IMR-90 (cell line): ENCODE measurements around the gene SAMD4B. TPM values are rescaled to one million over a fixed set of nuclear protein-coding genes. Genes with fewer than 3 reads are reported as not detected.

Experiments
- ATAC-seq: fragments of 200-7000 bp; cut with Tn5 transposase; 2 replicates; pipeline ENCODE4 v1.9.1; 2020; ENCODE audit warnings: low read depth, mild to moderate bottlenecking, moderate library complexity
- BruUV-seq: library from RNA; stranded (reverse); fragments of 400-500 nt; replicated peaks from 2 replicates; lab custom pipeline; 2021; lab: Mats Ljungman, UMichigan
- CTCF ChIA-PET: fragments of 300-600 bp; formaldehyde crosslinking; extraction: SDS; loops from one replicate; lab custom pipeline; 2021; ENCODE audit warnings: antibody characterized with exemption; lab: Yijun Ruan, JAX
- POLR2A ChIA-PET: fragments of 300-600 bp; sonication (Branson Sonifier 250); formaldehyde crosslinking; loops from one replicate; lab custom pipeline; 2022; ENCODE audit warnings: antibody characterized with exemption; ENCODE audit not compliant: unreplicated experiment; lab: Charles Lee
- DNase-seq: peaks from one replicate; pipeline ENCODE4 v3.0.0; 2013
- H2AFZ ChIP-seq: replicated peaks from 2 replicates; pipeline ENCODE3; 2013; ENCODE audit warnings: low read length, mild to moderate bottlenecking; ENCODE audit not compliant: poor library complexity
- H2AK5ac ChIP-seq: 2 replicates; pipeline ENCODE4 v1.6.1; 2013; ENCODE audit warnings: low read depth, low read length, inconsistent platforms
- H2AK9ac ChIP-seq: replicated peaks from 2 replicates; pipeline ENCODE3; 2013; ENCODE audit warnings: mild to moderate bottlenecking, low read depth, low read length, moderate library complexity; ENCODE audit not compliant: poor library complexity
- H2BK120ac ChIP-seq: 2 replicates; pipeline ENCODE4 v1.6.1; 2013; ENCODE audit warnings: low read depth, low read length, inconsistent platforms
- H2BK15ac ChIP-seq: 3 replicates; pipeline ENCODE4 v1.6.1; 2013; ENCODE audit warnings: low read depth, low read length, inconsistent platforms
- H2BK20ac ChIP-seq: 2 replicates; pipeline ENCODE4 v1.6.1; 2013; ENCODE audit warnings: low read depth, mild to moderate bottlenecking, inconsistent platforms, low read length, moderate library complexity
- H2BK5ac ChIP-seq: 2 replicates; pipeline ENCODE4 v1.6.1; 2013; ENCODE audit warnings: mild to moderate bottlenecking, low read depth, low read length, inconsistent platforms; ENCODE audit not compliant: poor library complexity, severe bottlenecking
- H3K14ac ChIP-seq: replicated peaks from 2 replicates; pipeline ENCODE4 v1.6.1; 2013; ENCODE audit warnings: low read depth, low read length, inconsistent platforms
- H3K18ac ChIP-seq: 2 replicates; pipeline ENCODE4 v1.6.1; 2013; ENCODE audit warnings: low read depth, low read length, control low read depth
- H3K23ac ChIP-seq: 2 replicates; pipeline ENCODE4 v1.6.1; 2013; ENCODE audit warnings: low read depth, low read length, inconsistent platforms
- H3K27ac ChIP-seq: 2 replicates; pipeline ENCODE4 v1.5.1; 2013; ENCODE audit warnings: mild to moderate bottlenecking, control low read depth, low read length; ENCODE audit not compliant: insufficient read depth
- H3K27me3 ChIP-seq: 2 replicates; pipeline ENCODE4 v1.6.1; 2013; ENCODE audit warnings: low read length; ENCODE audit not compliant: control insufficient read depth, insufficient read depth
- H3K36me3 ChIP-seq: 2 replicates; pipeline ENCODE4 v1.6.1; 2013; ENCODE audit warnings: low read length, mixed read lengths; ENCODE audit not compliant: control insufficient read depth, insufficient read depth
- H3K4ac ChIP-seq: 2 replicates; pipeline ENCODE4 v1.6.1; 2013; ENCODE audit warnings: low read depth, low read length, inconsistent platforms
- H3K4me1 ChIP-seq: 2 replicates; pipeline ENCODE4 v1.6.1; 2013; ENCODE audit warnings: low read length, mixed read lengths; ENCODE audit not compliant: control insufficient read depth, insufficient read depth
- H3K4me2 ChIP-seq: 2 replicates; pipeline ENCODE4 v1.6.1; 2013; ENCODE audit warnings: low read depth, mild to moderate bottlenecking, control low read depth, low read length, moderate library complexity
- H3K4me3 ChIP-seq: 2 replicates; pipeline ENCODE4 v1.5.1; 2013; ENCODE audit warnings: low read depth, mild to moderate bottlenecking, control low read depth, low read length, moderate library complexity; ENCODE audit not compliant: insufficient read depth
- H3K56ac ChIP-seq: 2 replicates; pipeline ENCODE4 v1.6.1; 2013; ENCODE audit warnings: low read length, inconsistent platforms; ENCODE audit not compliant: insufficient read depth; ENCODE audit errors: extremely low read depth
- H3K79me1 ChIP-seq, 2 experiments: 2 replicates each; pipeline ENCODE4 v1.6.1; 2013; ENCODE audit warnings: low read length in 2 of 2, inconsistent platforms in 1 of 2, low read depth in 1 of 2
- H3K9ac ChIP-seq: 2 replicates; pipeline ENCODE4 v1.6.1; 2013; ENCODE audit warnings: low read depth, low read length, control low read depth
- H3K9me1 ChIP-seq: 2 replicates; pipeline ENCODE4 v1.6.1; 2013; ENCODE audit warnings: low read length, inconsistent platforms; ENCODE audit not compliant: insufficient read depth
- H3K9me3 ChIP-seq: 2 replicates; pipeline ENCODE4 v1.6.1; 2013; ENCODE audit warnings: low read length; ENCODE audit not compliant: control insufficient read depth, insufficient read depth
- H4K20me1 ChIP-seq: 2 replicates; pipeline ENCODE4 v1.6.1; 2013; ENCODE audit warnings: low read length, inconsistent platforms; ENCODE audit not compliant: insufficient read depth
- H4K5ac ChIP-seq: 2 replicates; pipeline ENCODE4 v1.6.1; 2013; ENCODE audit warnings: mild to moderate bottlenecking, low read depth, low read length, control low read depth
- H4K8ac ChIP-seq, 2 experiments: 2 replicates each; pipeline ENCODE4 v1.6.1; 2013; ENCODE audit warnings: low read depth in 2 of 2, low read length in 2 of 2, control low read depth in 1 of 2, inconsistent platforms in 1 of 2
- H4K91ac ChIP-seq: 2 replicates; pipeline ENCODE4 v1.6.1; 2013; ENCODE audit warnings: low read depth, low read length, inconsistent platforms; ENCODE audit not compliant: insufficient read depth
- BHLHE40 ChIP-seq: fragments of 150-350 bp; IDR thresholded peaks from 2 replicates; pipeline ENCODE4 v1.6.1; 2016; ENCODE audit warnings: mild to moderate bottlenecking, low read depth, low read length
- CEBPB ChIP-seq: IDR thresholded peaks from 2 replicates; pipeline ENCODE4 v1.6.1; 2012; ENCODE audit warnings: low read depth, low read length, improper control_type of control experiment
- CHD1 ChIP-seq: IDR thresholded peaks from 2 replicates; pipeline ENCODE4 v1.6.1; 2012; ENCODE audit warnings: low read depth, low read length, improper control_type of control experiment
- ELK1 ChIP-seq: fragments of 150-350 bp; IDR thresholded peaks from 2 replicates; pipeline ENCODE4 v1.6.1; 2016; ENCODE audit warnings: low read depth, mild to moderate bottlenecking, low read length, moderate library complexity, borderline replicate concordance
- FOS ChIP-seq: fragments of 150-350 bp; IDR thresholded peaks from 2 replicates; pipeline ENCODE4 v1.6.1; 2016; ENCODE audit warnings: low read depth, low read length
- MAFK ChIP-seq: IDR thresholded peaks from 2 replicates; pipeline ENCODE4 v1.6.1; 2012; ENCODE audit warnings: low read depth, low read length, improper control_type of control experiment
- MAZ ChIP-seq: IDR thresholded peaks from 2 replicates; pipeline ENCODE4 v1.6.1; 2012; ENCODE audit warnings: low read depth, mild to moderate bottlenecking, low read length, improper control_type of control experiment, moderate library complexity, borderline replicate concordance
- MXI1 ChIP-seq: IDR thresholded peaks from 2 replicates; pipeline ENCODE4 v1.6.1; 2012; ENCODE audit warnings: low read depth, mild to moderate bottlenecking, low read length, moderate library complexity, borderline replicate concordance
- NFE2L2 ChIP-seq: fragments of 150-350 bp; IDR thresholded peaks from 2 replicates; pipeline ENCODE4 v1.6.1; 2016; ENCODE audit warnings: low read depth, mild to moderate bottlenecking, low read length
- POLR2A ChIP-seq: IDR thresholded peaks from 2 replicates; pipeline ENCODE4 v1.6.1; 2012; ENCODE audit warnings: mild to moderate bottlenecking, low read depth, low read length
- RAD21 ChIP-seq: IDR thresholded peaks from 2 replicates; pipeline ENCODE4 v1.6.1; 2012; ENCODE audit warnings: low read length, improper control_type of control experiment
- RCOR1 ChIP-seq: IDR thresholded peaks from 2 replicates; pipeline ENCODE4 v1.6.1; 2012; ENCODE audit warnings: mild to moderate bottlenecking, low read length, improper control_type of control experiment; ENCODE audit not compliant: insufficient replicate concordance
- RFX5 ChIP-seq: IDR thresholded peaks from 2 replicates; pipeline ENCODE4 v1.8.0; 2012; ENCODE audit warnings: low read depth, mild to moderate bottlenecking, low read length, moderate library complexity
- SMC3 ChIP-seq: fragments of 150-350 bp; IDR thresholded peaks from 2 replicates; pipeline ENCODE4 v1.6.1; 2016; ENCODE audit warnings: low read depth, mild to moderate bottlenecking, antibody characterized with exemption, low read length, moderate library complexity
- USF2 ChIP-seq: fragments of 150-350 bp; IDR thresholded peaks from 2 replicates; pipeline ENCODE4 v1.6.1; 2017; ENCODE audit warnings: mild to moderate bottlenecking, antibody characterized with exemption, low read length, low read depth
- WGBS, 2 experiments: methylation state at CpG; one replicate each; pipeline versions ENCODE4 v1.1.5 to v1.1.7; 2013; ENCODE audit warnings: missing lambda C conversion rate in 2 of 2; ENCODE audit not compliant: insufficient read length in 1 of 2; ENCODE audit errors: extremely low coverage in 2 of 2; 5-methylcytosine and 5-hydroxymethylcytosine counted together
- dilution Hi-C: fragments of 300-500 bp; cut with HindIII; formaldehyde crosslinking; loops from one replicate; pipeline ENCODE4 v1.14.3; 2018; ENCODE audit warnings: low sequenced_read_pairs; ENCODE audit not compliant: unreplicated experiment
- in situ Hi-C: fragments of 300-500 bp; cut with MboI; formaldehyde crosslinking; loops from 3 replicates; pipeline ENCODE4 v1.14.3; 2019; ENCODE audit warnings: low sequenced_read_pairs, inconsistent platforms, mixed read lengths
- intact Hi-C: fragments of 100-400 bp; cut with micrococcal nuclease; formaldehyde crosslinking; loops from 2 replicates; pipeline ENCODE4 v1.10.0; 2022
- polyA plus RNA-seq, 3 experiments: library from polyadenylated mRNA; depleted of rRNA; stranded (reverse); fragments of >200 nt; gene quantifications; 2 replicates each; pipeline ENCODE4 v1.2.3, GENCODE V29; 2012; ENCODE audit warnings: low replicate concordance in 1 of 3
- total RNA-seq: library from RNA; depleted of rRNA; stranded (reverse); fragments of >200 nt; gene quantifications from 2 replicates; pipeline ENCODE4 v1.2.3, GENCODE V29; 2012
- TF ChIP-seq, protein P1 (sequence below): conservative IDR thresholded peaks from 2 replicates; pipeline ENCODE4 v1.5.1; 2012; ENCODE audit warnings: mild to moderate bottlenecking, low read depth, low read length, improper control_type of control experiment

The SAMD4B gene
- total and polyA plus RNA-seq, 2 of the 4 experiments (the other 2 are of a cell fraction), result 18.3 to 97.2 TPM

GRCh38 chr19:39329948-39330347 lies 12.3 kb upstream of the SAMD4B start:
- Histone ChIP-seq H3K36me3 (no peaks in the 10 kb centered on the region), H3K4me3 (no peak overlapping the region), H4K8ac (no peak overlapping the region), H2AFZ (no peak overlapping the region), H2BK5ac (no peak overlapping the region), H3K4me1 (no peaks in the 10 kb centered on the region), H2BK20ac (no peak overlapping the region), H3K27me3 (peaks cover 8% of the 10 kb centered on the region; the same call in 1 of the 2 replicates), H3K18ac (no peak overlapping the region), H4K20me1 (no peaks in the 10 kb centered on the region), H2AK5ac (no peak overlapping the region), H2BK15ac (no peak overlapping the region), H2BK120ac (no peak overlapping the region), H4K5ac (no peak overlapping the region), H3K79me1 (no peaks in the 10 kb centered on the region), H4K91ac (no peak overlapping the region), H3K4me2 (no peak overlapping the region), H3K27ac (no peak overlapping the region), H3K23ac (no peak overlapping the region), H3K9me1 (no peaks in the 10 kb centered on the region), H3K56ac (no peak overlapping the region), H3K14ac (no peak overlapping the region), H3K9ac (no peak overlapping the region), H3K4ac (no peak overlapping the region), H3K9me3 (no peaks in the 10 kb centered on the region), H2AK9ac (no peak overlapping the region)
- in situ Hi-C loops, result loop anchor here (5.0 to 10.0 kb wide), 2 partner anchors 208 to 375 kb away; no protein-coding TSS in a partner anchor
- DNase-seq (no peak), ATAC-seq (no peak)
- dilution Hi-C loops, result no loop called here
- TF ChIP-seq RCOR1, result no peak
- no peak for TF ChIP-seq RAD21
- TF ChIP-seq CEBPB, result no peak
- no peak for TF ChIP-seq MAFK
- TF ChIP-seq ELK1, result no peak
- TF ChIP-seq RFX5, result no peak
- no peak for TF ChIP-seq POLR2A
- TF ChIP-seq BHLHE40, result no peak
- TF ChIP-seq FOS, result no peak
- no peak for TF ChIP-seq MAZ
- TF ChIP-seq NFE2L2, result no peak
- no peak for TF ChIP-seq CHD1
- no peak for TF ChIP-seq SMC3
- TF ChIP-seq, protein P1, sequence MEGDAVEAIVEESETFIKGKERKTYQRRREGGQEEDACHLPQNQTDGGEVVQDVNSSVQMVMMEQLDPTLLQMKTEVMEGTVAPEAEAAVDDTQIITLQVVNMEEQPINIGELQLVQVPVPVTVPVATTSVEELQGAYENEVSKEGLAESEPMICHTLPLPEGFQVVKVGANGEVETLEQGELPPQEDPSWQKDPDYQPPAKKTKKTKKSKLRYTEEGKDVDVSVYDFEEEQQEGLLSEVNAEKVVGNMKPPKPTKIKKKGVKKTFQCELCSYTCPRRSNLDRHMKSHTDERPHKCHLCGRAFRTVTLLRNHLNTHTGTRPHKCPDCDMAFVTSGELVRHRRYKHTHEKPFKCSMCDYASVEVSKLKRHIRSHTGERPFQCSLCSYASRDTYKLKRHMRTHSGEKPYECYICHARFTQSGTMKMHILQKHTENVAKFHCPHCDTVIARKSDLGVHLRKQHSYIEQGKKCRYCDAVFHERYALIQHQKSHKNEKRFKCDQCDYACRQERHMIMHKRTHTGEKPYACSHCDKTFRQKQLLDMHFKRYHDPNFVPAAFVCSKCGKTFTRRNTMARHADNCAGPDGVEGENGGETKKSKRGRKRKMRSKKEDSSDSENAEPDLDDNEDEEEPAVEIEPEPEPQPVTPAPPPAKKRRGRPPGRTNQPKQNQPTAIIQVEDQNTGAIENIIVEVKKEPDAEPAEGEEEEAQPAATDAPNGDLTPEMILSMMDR, result no peak
- TF ChIP-seq MXI1, result no peak
- no peak for TF ChIP-seq USF2
- intact Hi-C loops, result loop anchor here (2.0 to 5.0 kb wide), 3 partner anchors 117 to 367 kb away; partner anchors contain the start of gene NCCRP1
- CTCF ChIA-PET, result no interaction called here
- BruUV-seq, result no TSS peak
- POLR2A ChIA-PET, result no interaction called here
- WGBS, 2 experiments, result no CpG with 5 or more reads among the region's 7 CpGs
